ENCODE measurements around the gene ZDHHC14.

GRCh38 chr6:157483770-157484169 is 102.8 kb downstream of the ZDHHC14 start:
- TF ChIP-seq CTCF (IDR thresholded peaks at IDR 0.05) (no peak), POLR2A (IDR thresholded peaks at IDR 0.05) (no peak)

Measured in body of pancreas (tissue), 4 donors.